Nucleus accumbens (tissue), 56 donors: Measurements from ENCODE around the gene TNFRSF4.
A peak's percentile ranks its signal among the peaks of the same experiment; 100 is the strongest.

Experiments
- DNase-seq, 56 donors: peaks; one replicate each; lab custom pipeline; 2025; lab: John Stamatoyannopoulos, UW

Gene TNFRSF4

DNA sequence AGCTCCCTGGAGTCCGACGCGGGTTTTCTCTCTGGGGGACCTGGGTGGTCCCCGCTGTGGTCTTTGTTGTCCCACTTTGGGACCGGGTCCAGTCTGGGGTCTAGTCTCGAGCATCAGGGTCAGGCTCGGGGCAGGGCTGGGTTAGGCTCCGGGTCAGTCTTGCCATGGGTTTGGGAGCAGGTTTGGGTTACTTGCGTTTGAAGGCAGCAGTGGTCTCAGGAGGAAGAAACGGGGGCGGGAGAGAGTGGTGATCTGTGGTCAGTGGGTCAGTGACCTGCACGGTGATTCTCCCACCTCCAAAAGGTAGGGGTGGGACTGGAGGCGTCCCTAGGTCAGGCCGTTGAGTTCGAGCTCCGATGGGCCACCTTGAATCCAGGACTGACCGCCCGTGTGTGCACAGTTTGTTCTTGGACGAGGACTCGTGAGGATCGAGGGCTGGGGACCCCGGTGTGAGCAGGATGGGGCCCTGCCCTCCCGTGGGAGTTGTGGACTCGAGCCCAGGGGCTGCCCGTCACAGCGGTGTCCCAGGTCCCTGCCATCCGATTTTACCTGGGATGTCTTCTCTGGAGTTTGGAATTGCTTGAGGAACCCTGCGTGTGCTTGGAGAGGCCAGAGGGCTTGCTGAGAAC, 20.3 kb upstream of the TNFRSF4 start:
- no peak for DNase-seq

DNA sequence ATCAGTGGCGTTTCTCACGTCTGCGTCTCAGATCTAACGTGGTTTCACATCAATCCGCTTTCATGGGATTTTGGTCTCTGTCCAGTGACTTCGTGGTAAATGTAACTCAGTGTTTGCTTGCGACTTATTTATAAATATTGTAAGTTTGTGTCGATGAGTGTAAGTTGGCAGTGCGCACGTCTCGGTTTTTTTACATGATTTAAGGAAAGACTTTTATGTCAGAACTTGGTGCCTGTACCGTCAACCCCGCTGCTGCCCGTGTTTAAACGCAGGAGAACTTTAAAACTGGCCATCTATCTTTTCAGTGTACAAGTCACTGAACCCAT, 19.6 kb upstream of the TNFRSF4 start:
- no peak for DNase-seq

DNA sequence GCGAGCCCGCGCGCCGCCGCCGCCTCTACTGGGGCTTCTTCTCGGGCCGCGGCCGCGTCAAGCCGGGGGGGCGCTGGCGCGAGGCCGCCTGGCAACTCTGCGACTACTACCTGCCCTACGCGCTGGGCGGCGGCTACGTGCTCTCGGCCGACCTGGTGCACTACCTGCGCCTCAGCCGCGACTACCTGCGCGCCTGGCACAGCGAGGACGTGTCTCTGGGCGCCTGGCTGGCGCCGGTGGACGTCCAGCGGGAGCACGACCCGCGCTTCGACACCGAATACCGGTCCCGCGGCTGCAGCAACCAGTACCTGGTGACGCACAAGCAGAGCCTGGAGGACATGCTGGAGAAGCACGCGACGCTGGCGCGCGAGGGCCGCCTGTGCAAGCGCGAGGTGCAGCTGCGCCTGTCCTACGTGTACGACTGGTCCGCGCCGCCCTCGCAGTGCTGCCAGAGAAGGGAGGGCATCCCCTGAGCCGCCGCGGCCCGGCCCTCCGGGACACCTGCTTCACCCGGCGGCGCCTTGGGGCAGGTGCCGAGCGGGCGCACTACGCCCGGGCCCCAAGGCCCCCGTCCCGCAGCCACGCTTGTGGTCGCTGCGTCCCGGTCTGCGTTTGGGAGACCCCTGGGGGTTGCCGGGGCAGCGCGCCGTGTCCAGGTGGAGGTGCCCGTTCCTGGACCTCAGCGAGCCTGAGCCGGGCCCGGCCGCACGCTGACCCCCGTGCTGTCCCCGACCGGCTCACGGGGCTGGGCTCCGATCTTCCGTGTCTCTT, 19.0 kb upstream of the TNFRSF4 start:
- DNase-seq: peak in 1 of 56 donors; percentile 47

DNA sequence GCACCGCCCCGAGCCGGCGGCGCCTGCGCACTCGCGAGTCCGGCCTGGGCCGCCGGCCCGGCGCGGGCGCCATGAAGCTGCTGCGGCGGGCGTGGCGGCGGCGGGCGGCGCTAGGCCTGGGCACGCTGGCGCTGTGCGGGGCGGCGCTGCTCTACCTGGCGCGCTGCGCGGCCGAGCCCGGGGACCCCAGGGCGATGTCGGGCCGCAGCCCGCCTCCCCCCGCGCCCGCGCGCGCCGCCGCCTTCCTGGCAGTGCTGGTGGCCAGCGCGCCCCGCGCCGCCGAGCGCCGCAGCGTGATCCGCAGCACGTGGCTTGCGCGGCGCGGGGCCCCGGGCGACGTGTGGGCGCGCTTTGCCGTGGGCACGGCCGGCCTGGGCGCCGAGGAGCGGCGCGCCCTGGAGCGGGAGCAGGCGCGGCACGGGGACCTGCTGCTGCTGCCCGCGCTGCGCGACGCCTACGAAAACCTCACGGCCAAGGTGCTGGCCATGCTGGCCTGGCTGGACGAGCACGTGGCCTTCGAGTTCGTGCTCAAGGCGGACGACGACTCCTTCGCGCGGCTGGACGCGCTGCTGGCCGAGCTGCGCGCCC, 18.3 kb upstream of the TNFRSF4 start, which contains the start of gene B3GALT6:
Gene B3GALT6, plus strand, starts transcription at position 30 of the 588 bp plus-strand sequence. Its CDS starts 42 bp downstream, at position 72.
- peak in 9 of 56 donors; percentile 20 to 70 (median 43) for DNase-seq

DNA sequence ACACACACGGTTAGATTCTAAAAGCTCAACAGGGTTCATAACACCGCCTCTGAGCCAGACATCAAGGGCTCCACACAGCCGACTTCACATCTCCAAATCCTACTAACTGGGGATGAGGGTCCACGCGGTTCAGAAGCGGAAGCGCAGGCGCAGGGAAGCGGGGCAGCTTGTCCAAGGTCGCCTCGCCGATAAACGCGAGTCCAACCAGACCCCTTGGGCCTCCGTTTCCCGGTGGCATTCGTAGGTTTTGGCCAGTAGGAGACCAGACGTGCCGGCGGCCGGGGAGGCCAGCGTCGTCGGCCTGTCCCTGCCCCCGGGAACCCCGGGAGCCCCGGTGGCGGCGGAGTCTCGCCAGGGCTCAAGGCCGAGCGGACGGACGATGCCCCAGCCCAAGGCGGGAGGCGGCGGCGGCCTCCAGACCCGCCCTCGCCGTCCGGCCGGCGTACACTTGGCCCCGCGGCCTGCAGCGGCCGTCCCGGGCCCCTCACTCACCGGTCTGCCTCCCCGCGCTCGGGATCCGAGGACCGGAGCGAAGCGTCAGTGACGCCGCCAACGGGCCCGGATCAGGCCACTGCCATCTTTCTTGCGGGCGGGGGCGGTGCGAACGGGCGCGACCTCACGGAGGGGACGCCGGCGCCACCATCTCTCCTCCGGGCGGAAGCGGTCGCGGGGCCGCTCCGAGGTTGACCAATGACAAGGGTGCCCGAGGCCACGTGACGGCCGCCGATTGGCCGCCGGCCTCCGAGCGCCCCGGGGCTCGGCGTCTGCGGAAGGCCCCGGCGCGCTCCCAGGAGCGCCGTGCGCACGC, 17.7 kb upstream of the TNFRSF4 start, which contains the start of gene SDF4:
Gene SDF4, minus strand, starts transcription at position 602 of the 808 bp plus-strand sequence. CDS start 3,229 bp downstream, outside the sequence.
- peak in 55 of 56 donors; percentile 66 to 97 (median 92) for DNase-seq

DNA sequence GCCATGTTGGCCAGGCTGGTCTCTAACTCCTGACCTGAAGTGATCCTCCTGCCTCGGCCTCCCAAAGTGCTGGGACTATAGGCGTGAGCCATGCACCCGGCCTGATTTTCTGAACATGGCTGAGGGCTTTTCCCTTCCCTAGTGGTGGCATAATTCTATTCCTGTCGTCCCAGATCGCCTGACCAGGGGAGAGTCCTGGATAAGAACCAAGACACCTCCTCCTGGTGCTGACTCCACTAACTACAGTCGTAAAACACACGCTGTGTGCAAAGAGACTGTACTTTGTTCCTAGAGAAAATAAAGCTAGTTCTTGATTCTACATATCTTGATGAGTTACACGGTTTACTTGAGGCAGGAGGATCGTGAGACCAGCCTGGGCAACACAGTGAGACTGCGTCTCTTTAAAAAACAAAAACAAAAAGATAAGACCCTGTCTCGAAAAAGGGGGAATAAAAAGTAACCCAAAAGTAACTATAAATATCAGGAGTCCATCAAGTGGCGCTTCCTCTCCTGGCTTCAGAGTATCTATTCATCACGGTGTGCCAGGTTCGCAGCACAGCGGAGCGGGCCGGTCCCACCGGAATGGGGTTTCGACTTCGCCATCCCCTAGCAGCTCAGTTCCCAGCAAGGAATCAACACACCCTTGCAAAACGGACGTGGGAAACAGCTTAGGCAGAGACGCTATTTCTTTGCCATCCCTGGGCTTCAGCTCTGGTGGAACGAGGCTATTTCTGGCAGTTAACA, 16.9 kb upstream of the TNFRSF4 start:
- no peak for DNase-seq

DNA sequence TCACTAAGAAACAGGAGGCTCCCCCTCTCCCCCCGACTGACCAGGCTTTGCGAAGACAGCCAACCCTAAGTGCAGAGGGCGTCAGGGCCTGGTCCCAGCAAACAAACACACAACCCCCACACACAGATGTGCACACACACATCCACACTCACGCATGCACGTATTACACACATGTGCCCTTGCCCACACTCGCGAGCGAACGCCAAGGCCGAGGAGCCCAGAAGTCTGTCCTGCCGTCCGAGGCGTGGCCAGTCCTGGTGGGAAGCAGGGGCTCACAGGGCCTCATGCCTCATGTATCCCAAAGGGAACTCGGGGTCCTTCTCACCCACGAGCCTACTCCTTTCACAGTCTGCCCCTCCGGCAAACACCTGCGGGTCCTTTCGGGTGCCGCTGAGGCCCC, 15.8 kb upstream of the TNFRSF4 start:
- no peak for DNase-seq

DNA sequence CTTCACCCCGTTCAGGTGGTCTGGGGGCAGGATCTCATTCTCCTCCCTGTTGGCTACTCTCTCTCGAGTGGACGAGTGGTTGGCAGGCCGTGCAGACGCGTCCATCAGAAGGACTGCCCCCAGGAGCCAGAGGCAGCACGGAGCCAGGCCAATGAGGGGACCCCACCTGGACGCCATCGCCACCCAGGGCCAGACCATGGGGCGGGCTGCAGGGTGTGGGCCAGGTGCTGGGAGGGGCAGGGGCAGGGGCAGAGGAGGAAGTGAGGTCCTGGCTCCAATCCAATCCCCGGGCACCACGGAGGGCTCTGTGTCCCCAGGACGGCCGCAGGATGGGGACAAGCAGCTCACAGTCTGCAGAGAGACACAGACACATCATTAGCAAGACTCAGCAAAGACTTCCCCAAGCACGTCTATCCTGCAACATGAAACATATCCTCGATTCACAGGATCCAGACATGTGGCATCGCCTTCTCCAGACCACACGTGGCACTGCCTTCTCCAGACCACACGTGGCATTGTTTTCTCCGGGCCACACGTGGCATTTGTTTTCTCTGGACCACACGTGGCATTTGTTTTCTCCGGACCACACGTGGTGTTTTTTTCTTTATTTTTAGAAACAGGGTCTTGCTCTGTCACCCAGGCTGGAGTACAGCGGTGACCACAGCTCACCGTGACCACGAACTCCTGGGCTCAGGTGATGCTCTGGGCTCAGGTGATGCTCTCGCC, 14.8 kb upstream of the TNFRSF4 start:
- no peak for DNase-seq

DNA sequence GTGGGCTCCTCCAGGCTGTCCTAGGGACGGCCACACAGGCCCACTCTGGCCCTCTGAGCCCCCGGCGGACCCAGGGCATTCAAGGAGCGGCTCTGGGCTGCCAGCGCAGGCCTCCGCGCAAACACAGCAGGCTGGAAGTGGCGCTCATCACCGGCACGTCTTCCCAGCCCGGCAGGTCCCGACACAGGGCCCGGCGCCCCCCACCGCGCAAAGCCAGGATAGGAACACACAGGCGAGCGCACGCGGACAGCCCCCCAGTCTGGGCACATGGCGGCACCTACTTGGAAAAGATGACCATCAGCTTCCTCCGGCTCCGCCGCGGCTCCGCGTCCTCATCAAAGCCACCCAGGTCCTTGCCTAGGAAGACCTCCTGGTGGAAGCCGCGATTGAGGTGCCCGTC, 14.2 kb upstream of the TNFRSF4 start:
- DNase-seq: no peak

DNA sequence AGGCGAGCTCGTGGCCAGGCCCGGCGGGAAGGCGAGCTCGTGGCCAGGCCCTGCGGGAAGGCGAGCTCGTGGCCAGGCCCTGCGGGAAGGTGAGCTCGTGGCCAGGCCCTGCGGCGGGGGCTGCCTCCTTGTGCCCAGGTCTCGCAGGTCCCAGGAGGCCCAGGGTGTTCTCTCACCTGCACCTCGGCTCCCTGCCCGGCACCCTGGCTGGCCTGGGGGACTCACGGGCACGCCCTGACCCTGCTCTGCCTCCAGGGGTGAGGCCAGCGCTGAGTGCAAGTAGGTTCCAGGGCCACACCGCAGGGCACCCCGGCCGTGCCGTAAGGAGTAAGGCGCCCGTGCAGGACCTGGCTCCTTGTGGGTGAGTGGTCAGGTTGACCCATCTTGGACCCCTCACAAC, 13.4 kb upstream of the TNFRSF4 start:
- DNase-seq: no peak

DNA sequence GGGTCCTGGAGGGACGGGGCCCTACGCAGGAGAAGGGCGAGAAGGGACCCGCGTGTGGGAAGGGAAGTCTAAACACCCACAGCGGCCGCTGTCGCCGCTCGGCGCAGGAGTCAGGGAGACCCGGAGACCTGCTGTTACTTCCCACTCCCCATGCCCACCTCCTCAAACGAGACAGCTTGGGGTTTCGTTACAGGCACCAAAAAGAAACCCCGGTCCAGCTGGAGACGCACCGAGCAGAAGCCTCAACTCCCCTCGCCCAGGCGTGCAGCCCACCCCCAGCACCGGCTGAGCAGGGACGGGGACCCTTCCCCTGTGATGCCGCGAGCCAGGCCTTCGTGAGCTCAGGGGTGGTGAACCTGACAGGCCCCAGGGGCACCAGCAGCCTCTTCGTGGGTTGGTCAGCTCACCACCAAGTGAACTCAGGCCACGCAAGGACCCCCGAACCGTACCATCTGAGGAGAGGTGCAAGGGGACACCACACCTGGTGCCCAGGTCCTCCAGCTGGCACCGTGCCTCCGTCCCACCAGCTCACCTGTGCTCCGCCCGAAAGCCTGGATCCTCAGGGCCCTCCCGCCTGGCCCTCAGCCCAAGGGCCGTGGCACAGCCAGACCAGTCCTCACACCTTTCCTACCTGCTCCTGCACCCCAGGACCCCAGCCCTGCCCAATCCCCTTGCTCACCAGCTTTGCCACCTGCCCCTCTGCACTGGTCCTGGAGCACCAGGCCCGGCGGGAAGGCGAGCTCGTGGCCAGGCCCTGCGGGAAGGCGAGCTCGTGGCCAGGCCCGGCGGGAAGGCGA, 12.8 kb upstream of the TNFRSF4 start:
- DNase-seq: no peak

DNA sequence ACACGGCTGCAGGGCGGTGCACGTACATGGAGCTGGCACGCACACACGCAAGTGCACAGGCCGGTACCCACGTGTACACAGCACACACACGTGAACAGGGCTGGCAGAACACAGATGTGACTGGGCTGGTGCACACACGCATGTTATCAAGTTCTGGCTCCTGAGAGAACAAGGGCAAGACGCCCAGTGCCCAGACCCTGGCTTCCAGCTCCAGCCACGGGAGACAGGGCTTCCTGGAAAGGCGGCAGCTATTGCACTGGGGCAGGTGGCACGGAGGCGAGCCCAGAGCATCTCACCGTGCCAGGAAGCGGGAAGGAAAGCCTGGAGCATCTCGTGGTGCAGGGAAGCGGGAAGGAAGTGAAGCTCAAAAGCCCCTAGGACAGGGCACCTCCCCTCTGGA, 12.0 kb upstream of the TNFRSF4 start:
- DNase-seq: no peak

DNA sequence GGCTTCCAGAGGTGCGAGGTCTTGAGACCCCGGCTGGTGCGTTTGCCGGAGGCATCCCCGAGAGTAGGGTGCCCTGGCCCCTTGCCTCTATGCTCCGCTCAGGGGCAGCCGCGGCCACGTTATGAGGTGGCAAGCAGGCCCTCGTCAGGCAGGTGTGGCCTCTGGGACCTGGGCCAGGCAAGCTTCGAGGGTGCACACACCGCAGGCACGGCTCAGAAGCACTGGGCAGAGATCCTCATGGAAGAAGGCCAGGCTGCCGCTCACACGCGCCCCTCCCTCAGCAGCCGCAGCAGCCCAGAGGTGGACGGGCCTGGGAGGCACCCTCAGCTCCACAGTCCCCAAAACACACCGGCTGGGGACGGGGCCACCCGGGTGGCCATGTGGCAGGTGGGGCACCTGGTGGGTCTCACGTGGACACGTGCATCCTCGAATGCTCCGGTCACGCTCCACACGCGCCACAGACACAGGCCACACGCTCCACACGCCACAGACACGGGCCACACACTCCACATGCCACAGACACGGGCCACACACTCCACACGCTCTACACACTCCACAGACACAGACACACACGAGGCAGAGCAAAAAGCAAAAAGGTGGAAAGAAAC, 11.4 kb upstream of the TNFRSF4 start:
- DNase-seq: no peak

DNA sequence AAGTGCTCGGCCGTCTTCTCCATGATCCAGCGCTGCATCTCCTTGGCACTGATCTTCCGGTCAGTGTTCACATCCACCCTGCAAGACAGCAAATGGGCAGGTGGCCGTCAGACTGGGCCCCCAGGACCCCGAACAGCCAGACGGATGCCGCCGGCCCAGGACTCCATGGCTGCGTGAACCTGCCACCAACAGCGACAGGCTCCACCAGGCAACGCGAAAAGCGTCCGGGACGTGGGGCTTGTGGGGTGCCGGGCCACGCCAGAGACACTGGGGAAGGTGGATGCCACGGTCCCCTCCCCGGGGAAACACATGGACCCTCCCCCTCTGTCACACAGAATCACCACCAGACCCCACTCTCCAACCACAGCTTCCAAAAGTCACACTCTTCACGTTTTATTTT, 9.9 kb upstream of the TNFRSF4 start:
- no peak for DNase-seq

DNA sequence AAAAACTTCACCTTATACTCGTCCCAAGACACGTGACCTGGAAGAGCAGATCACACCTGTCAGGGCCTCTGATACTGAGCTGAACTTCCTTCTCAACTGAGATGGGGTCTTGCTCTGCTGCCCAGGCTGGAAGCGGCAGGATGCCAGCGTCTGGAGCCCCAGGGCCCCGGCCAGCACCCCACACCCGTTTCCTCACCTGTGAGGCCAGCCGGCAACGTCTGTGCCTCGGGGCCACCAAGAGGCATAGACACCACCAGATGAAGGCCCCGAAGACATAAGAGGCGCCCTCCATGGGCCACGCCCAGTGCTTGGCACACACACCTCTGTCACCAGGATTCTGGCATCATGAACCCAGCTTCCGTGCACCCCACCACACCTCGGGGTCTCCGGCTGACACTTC, 9.4 kb upstream of the TNFRSF4 start:
- DNase-seq: no peak

DNA sequence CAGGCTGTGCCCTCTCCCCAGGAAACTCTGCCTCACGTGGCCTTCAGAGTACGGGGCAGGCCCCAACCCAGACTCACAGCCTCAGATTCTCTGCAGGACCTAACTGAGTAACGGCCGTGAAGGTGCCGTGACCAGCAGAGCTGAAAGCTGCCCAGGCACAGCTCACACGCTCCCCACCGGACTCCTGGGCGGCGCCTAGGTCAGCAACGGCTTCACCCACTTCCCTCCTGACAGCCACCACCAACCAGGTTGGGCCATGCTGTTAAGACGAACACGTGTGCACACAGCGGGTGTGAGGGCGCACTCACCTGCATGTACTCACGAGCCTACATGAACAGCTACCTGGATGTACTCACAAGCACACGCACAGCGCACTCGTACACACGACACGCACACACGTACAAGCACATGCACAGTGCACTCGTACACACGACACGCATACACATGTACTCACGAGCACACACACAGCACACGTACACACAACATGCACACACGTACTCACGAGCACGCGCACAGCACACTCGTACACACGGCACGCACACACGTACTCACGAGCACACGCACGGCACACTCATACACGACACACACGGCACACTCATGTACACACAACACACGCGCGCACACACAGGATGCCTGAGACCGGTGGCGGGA, 8.7 kb upstream of the TNFRSF4 start:
- no peak for DNase-seq

DNA sequence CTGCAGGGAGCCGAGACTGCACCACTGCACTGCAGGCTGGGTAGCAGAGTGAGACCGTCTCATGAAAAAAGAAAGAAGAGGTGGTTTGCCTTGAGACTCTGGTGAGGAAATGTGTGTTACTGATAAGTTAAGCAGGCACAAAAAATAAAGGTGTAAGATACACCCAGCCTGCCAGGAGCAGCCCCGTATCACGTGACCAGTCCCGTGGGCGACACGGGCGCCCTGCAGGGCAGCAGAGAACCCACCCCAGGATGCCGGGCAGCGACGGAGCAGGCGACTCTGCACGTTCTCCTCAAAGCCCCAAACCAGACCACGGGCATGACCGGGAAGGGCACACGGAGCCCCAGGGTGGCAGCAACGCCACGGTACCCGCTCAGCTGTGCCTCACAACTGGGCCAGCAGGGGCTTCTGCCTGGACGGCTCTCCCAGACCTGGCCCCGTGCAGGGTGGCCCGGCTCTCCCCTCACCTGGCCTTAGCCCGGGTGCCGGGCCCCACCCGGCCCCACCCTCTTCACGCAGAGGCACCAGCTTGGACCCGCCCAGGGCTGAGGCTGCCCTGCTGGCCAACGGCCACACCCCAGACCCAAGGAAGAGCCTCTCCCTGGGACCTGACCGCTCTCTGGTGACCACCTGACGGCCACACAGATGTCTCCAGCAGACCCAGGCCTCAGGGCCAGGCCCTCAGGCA, 8.1 kb upstream of the TNFRSF4 start:
- DNase-seq: no peak
